ENCODE results near the gene BRWD1.

- TF ChIP-seq CTCF (IDR thresholded peaks at IDR 0.05) (no peak), POLR2A (IDR thresholded peaks at IDR 0.05) (no peak)
These were observed 123.4 kb downstream of the BRWD1 start for GRCh38 chr21:39189857-39190604.

Measured in sigmoid colon (tissue), 3 donors.